GM19324 (cell line): ENCODE measurements around the gene KRTAP2-1.
"Not testable (repeated sequence)": the region's sequence is repeated elsewhere in the genome, so short reads cannot be mapped to it uniquely, and the experiment has no call there.

ENCODE experiments used
- ATAC-seq: cut with Tn5 transposase; IDR thresholded peaks from one replicate; pipeline ENCODE4 v1.9.1; 2021; ENCODE audit warnings: mild to moderate bottlenecking, moderate library complexity; ENCODE audit not compliant: unreplicated experiment, low FRiP score

The KRTAP2-1 gene

GRCh38 chr17:41013606-41014005, 33.5 kb downstream of the KRTAP2-1 start:
- no peak for ATAC-seq

- ATAC-seq, result no peak
Measured at GRCh38 chr17:41013181-41013580, 33.9 kb downstream of the KRTAP2-1 start.

- no peak for ATAC-seq
Measured at GRCh38 chr17:41012326-41013120, 34.6 kb downstream of the KRTAP2-1 start.

- ATAC-seq, result no peak
Measured at GRCh38 chr17:41010441-41010840, 36.7 kb downstream of the KRTAP2-1 start.

- ATAC-seq, result no peak
Measured at GRCh38 chr17:41009936-41010335, 37.2 kb downstream of the KRTAP2-1 start.

GRCh38 chr17:41009301-41009760, 37.8 kb downstream of the KRTAP2-1 start:
- ATAC-seq, result no peak

GRCh38 chr17:41008811-41009210, 38.3 kb downstream of the KRTAP2-1 start, which contains the start of gene KRTAP3-1:
KRTAP3-1 (minus strand) TSS chr17:41009128; CDS start chr17:41009074, 54 bp downstream.
- ATAC-seq, result no peak

- no peak for ATAC-seq
Measured at GRCh38 chr17:41004397-41004796, 42.7 kb downstream of the KRTAP2-1 start.

- ATAC-seq, result no peak
Measured at GRCh38 chr17:41003926-41004325, 43.2 kb downstream of the KRTAP2-1 start.

GRCh38 chr17:41002814-41003213, 44.3 kb downstream of the KRTAP2-1 start:
- no peak for ATAC-seq

- no peak for ATAC-seq
Measured at GRCh38 chr17:41001795-41002194, 45.3 kb downstream of the KRTAP2-1 start.

- not testable (repeated sequence) for ATAC-seq
Measured at GRCh38 chr17:40999563-40999962, 47.6 kb downstream of the KRTAP2-1 start, which contains the start of gene KRTAP3-2. KRTAP3-2 (minus strand) TSS chr17:40999906; CDS start chr17:40999853, 53 bp downstream.

- no peak for ATAC-seq
Measured at GRCh38 chr17:40997361-40997760, 49.8 kb downstream of the KRTAP2-1 start.

- no peak for ATAC-seq
Measured at GRCh38 chr17:40996829-40997228, 50.3 kb downstream of the KRTAP2-1 start.
